SK-N-MC (cell line): ENCODE data around the gene EPHA4.

Source experiments
- EZH2 ChIP-seq: fragments of 200-600 bp; sonication (generic); IDR thresholded peaks from one replicate; pipeline ENCODE4 v1.6.1; 2017; ENCODE audit warnings: antibody characterized with exemption
- FOXP2 ChIP-seq: optimal IDR thresholded peaks from 2 replicates; pipeline ENCODE3; 2011; ENCODE audit warnings: mild to moderate bottlenecking, moderate library complexity; ENCODE audit not compliant: insufficient read depth; ENCODE audit errors: extremely low read length, control extremely low read depth
- POLR2AphosphoS5 ChIP-seq: IDR thresholded peaks from 2 replicates; pipeline ENCODE4 v1.6.1; 2012; ENCODE audit warnings: mild to moderate bottlenecking, low read depth, low read length, borderline replicate concordance

GRCh38 chr2:221568299-221568698, 3.8 kb downstream of the EPHA4 start:
- TF ChIP-seq EZH2 (no peak), POLR2AphosphoS5 (no peak), FOXP2 (no peak)
